C4-2B (cell line): ENCODE data around the gene WWOX.

ENCODE experiments used
- CTCF ChIP-seq: fragments of 450-650 bp; conservative IDR thresholded peaks from 2 replicates; pipeline ENCODE4 v1.5.1; 2017; ENCODE audit warnings: mild to moderate bottlenecking
- ZFX ChIP-seq: fragments of 450-650 bp; IDR thresholded peaks from 2 replicates; pipeline ENCODE4 v1.6.1; 2017

- TF ChIP-seq CTCF (no peak), ZFX (no peak)
Observed at GRCh38 chr16:78218856-78219651, 119.6 kb downstream of the WWOX start.
